HG02759 (cell line): ENCODE measurements around the gene ADD3.

Experiments
- ATAC-seq: cut with Tn5 transposase; IDR thresholded peaks from one replicate; pipeline ENCODE4 v1.9.1; 2021; ENCODE audit warnings: mild to moderate bottlenecking, moderate library complexity; ENCODE audit not compliant: unreplicated experiment

The ADD3 gene

DNA sequence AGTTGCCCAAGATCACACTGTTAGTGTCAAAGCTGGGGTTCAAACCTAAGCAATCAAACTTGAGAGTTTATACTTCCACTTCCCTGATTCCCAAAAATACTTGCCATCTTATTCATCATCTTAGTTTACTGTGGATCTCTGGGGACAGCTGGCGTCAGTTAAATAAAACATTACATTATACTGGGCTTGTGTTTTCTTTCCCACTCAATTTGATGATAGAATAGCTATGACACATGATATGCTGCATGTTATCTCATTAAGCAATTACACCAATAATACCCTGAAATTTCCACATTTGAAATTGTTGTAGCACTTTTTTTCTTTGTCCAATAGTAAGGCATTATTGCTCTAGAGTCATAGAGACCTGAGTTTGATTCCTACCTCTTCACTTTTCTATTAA, 136.7 kb downstream of the ADD3 start:
- ATAC-seq = no peak

DNA sequence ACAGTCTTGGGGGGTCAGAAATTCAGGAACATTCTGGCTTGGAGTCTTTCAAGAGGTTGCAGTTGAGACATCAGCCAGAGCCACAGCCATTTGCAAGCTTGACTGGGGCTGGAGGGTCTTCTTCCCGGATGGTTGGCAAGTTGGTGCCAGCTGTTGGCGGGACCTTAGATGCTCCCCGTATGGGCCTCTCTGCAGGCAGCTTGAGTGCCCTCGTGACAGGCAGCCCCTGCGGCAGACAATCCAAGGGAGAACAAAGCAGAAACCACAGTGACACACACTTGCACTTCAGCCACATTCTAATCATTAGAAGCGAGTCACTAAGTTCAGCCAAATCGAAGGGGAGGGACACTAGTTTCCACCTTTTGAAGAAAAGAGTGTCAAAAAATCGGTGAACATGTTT, 140.2 kb downstream of the ADD3 start:
- no peak for ATAC-seq

DNA sequence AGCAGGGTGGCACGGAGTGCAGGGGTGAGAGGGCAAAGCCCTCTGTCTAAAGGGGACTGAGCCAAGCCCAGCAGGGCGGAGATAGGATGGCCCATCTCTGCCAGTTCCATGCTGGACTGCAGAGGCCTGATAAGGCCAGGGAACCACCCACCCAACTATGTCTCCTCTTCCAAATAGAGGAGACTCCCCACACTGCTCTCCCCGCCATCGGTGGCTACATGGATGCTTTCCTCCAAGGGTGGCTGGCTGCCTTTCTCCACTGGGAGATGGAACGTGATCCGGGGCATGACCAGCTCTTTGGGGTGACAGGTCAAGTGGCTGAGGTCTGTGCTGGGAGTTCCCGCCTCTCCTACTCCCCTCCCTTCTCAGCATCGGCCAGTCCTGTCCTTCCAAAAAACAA, 141.5 kb downstream of the ADD3 start:
- no peak for ATAC-seq

DNA sequence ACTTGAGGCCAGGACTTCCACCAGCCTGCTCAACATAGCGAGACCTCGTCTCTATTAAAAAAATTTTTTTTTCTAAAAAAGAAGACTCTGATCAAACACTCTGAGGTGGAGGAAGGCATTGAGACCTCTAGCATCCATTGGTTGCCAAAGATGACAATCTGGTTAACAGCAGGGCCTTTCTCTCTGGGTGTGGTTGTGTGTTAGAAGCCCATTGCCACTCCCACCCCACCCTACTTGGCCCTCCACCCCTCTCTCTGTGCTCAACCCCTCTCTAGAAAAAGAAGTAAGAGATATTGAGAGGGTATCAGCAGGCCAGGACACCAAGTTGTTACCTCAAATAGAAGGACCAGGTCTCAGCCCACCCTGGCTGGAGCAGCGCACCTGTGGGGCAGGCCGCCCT, 142.3 kb downstream of the ADD3 start:
- no peak for ATAC-seq

- ATAC-seq = no peak
Measured at GRCh38 chr10:110150981-110151380, 143.2 kb downstream of the ADD3 start.

DNA sequence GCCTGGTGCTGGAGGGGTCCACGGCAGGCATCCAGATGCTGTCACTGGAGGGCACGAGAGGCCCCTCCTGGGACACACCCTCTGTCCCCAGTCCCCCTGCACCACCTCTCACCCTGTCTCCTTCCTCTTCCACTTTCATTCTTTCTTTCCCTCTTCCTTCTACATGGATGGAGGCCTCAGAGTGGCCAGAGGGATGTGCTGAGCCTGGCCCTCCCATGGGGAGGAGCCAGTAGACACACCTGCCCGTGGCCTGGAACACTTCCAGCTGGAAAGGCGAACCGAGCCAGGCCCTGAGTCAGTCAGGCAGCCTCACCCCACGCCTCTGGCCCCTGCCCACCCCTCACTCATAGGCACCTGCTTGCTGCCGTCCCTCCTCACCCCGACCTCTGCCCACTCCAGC, 143.7 kb downstream of the ADD3 start:
- no peak for ATAC-seq

DNA sequence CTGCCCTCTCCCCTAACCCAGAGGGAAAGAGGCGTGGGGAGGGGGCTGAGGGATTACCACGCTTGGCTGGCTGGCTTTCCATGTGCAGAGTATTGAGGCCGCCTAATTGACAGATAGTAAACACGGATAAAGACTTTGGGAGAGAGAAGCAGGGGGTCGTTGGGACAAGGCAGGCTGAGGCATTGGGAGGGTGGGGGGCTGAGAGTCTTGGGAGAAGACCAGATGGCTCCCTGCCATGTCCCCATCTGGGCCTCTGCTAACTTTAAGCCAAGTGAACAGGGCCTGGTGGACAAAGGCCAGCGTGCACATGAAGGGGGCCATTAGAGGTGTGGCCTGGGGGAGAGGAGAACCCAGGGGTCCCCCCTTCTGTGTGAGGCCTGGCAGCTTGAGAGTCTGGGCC, 144.2 kb downstream of the ADD3 start:
- ATAC-seq = no peak

- no peak for ATAC-seq
Measured at GRCh38 chr10:110153396-110153795, 145.6 kb downstream of the ADD3 start.

DNA sequence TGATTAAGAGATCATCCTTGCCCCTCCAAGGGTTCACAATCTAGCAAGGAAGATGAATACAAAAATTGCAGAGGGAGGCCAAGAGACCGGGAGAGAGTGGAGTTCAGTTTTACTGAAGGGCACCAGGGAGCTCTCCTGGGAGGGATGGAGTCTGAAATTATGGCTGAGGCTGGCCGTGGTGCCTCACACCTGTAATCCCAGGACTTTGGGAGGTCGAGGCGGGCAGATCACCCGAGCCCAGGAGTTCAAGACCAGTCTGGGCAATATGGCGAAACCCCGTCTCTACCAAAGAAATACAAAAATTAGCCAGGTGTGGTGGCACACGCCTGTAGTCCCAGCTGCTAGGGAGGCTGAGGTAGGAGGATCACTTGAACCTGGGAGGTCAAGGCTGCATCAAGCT, 148.3 kb downstream of the ADD3 start:
- no peak for ATAC-seq

GRCh38 chr10:110158051-110159005, 150.5 kb downstream of the ADD3 start:
- ATAC-seq = no peak

DNA sequence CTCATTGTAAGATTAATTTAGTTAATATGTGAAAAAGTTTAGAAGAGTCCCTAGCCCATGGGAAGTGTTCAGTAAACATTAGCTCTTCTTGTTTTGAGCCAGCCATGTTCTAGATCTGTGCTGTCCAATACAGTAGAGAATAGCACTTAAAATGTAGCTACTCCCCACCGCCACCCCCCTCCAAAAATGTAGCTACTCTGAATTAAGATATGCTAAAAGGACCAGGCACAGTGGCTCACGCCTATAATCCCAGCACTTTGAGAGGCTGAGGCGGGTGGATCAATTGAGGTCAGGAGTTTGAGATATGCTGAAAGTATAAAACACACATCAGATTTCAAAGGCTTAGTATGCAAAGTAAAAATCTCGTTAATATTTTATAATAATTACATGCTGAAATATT, 152.3 kb downstream of the ADD3 start:
- no peak for ATAC-seq

GRCh38 chr10:110160522-110160921, 152.7 kb downstream of the ADD3 start:
- no peak for ATAC-seq

- no peak for ATAC-seq
Measured at GRCh38 chr10:110162741-110163145, 155.0 kb downstream of the ADD3 start.

DNA sequence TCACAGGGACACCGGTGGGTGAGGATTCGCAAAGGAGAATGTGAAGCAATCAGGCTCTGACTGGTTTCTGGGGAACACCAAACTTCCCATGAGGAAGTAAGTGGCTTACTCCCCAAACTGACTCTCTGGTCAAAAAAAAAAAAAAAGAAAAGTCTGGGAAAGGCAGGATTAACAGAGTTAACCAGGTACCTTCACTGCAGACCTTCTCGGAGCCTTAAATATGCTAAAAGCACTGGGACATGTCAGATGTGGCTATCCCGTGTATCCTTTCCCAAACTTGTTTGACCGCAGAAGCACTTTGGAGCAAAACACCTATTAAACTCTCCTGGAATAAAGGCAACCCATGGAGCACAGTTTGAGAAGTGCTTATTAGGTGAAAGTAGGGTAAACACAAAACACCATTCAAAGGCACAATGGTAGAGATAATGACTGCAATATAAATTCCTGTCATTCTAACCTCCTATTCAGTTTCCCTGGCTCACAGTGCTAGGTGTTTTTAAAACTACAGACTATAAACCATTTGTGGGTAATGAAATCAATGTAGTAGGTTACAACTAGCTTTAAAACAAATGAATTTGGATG, 155.5 kb downstream of the ADD3 start:
- ATAC-seq = no peak

DNA sequence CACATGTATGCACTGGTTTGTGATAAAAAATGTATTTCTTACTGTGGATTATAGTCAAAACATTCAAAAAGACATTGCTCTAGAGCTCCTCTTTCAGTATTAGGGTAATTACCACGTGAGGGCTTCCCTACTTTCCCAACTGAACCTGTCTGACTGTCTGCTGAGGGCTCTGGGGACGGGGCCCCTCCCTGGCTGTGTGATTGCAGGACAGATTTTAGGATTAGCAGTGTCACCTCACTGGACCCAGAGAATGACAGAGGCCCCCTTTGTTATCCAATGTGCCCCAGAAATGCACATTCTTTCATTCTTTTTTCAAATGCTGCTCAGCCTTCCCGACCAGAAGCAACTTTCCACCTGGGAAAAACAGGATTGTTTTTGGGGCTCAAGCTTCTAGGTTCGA, 156.1 kb downstream of the ADD3 start:
- ATAC-seq = no peak

DNA sequence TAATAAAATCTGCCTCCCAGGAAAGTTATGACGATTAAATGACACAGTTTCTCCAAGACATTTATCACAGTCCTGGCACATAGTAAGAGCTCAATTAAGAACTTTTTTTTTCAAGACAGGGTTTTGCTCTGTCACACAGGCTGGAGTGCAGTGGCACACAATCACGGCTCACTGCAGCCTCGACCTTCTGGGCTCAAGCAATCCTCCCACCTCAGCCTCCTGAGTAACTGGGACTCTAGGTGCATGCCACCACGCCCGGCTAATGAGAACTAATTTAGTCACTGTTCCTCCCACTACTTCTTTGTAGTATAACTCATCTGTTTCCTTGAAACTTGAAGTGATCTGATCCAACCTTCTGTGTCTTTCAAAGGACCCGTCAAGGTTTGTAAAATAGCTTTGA, 157.5 kb downstream of the ADD3 start:
- no peak for ATAC-seq

GRCh38 chr10:110167149-110167548, 159.4 kb downstream of the ADD3 start:
- ATAC-seq = no peak

DNA sequence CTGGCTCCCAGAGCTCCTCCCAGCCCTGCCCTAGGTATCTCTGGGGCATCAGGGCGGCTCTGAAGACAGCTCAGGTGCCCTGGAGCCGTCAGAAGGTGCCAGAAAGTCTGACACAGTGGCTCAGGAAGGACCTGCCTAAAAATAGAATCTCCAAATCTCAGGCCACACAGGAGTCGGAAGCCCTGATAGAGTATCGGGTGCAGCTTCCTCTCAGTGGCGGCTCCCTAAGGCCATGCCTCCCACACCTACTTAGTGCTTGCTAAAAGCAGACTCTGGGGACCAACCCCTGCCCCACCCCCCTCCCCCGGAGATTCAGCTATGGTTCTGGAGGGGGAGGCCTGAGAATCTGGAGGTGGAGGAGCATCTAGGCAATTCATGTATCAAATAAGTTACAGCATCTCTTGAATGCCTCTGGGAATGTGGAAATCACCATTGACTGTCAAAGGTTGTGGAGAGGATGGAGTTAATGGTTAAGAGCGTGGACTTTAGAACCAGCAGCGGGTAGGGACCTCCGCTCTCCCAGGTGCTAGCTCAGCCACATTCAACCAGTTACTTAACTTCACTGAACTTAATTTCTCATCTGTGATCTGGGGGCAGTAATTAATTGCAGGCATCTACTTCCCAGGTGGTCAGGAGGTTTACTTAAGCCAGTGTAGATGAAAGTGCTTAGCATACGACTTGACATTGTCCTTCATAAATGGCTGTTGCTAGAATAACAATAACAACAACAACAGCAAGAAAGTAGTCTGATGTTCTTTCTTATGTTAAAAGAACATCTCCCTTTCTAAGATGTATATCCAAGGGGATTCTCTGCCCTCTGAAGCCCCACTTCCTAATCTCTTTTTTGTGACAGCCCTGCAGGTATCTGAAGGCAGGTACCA, 161.1 kb downstream of the ADD3 start:
- ATAC-seq = peak; percentile 45

DNA sequence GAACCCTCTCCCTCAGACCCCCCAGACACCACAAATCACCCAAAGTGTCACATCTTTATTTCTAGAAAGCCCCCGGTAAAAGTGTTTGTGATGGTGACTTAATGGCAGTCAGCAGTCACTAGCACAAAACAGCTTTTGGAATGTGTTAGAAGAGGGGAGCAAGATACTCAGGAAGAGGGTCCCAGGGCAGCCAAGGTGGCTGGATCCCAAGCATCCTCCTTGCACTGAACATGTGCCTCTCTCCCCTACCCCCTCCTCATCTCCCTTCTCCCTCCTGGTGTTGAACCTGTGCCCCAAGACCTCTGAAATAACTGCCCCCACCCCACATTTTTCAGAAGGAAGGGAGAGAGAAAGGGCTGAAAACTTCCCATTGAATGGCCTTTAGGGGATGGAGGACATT, 161.8 kb downstream of the ADD3 start:
- ATAC-seq = no peak

- no peak for ATAC-seq
Measured at GRCh38 chr10:110170142-110170971, 162.6 kb downstream of the ADD3 start.

DNA sequence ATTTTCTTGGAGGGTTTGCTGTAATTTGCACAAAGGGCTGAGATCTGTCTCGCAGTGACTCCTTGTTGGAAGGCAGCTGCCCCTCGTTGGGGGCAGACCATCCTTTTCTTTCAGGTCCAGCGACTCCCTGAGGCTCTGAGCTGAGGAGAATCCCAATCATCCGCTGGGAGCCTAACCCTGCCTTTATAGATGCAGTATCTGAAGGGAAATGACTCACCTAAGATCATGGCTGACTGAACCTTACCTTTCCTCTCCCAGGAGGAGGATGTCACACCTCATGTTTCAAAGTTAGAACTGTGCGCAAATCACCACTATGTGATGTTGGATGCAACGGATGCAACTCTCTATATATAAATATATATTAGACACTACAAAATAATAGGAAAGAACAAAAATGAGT, 163.2 kb downstream of the ADD3 start:
- ATAC-seq = no peak
